K562 (cell line): ENCODE measurements around the gene SQOR. TPM values are rescaled to one million over a fixed set of nuclear protein-coding genes. Genes with fewer than 3 reads are reported as not detected.
A peak's percentile ranks its signal among the peaks of the same experiment; 100 is the strongest.

Experiments
- ATF7 ChIP-seq: fragments of 450-650 bp; IDR thresholded peaks from 2 replicates; pipeline ENCODE4 v1.7.1; 2014; ENCODE audit warnings: mild to moderate bottlenecking, moderate library complexity
- BCOR ChIP-seq: fragments of 450-650 bp; IDR thresholded peaks from 2 replicates; pipeline ENCODE4 v1.6.1; 2016
- BRF2 ChIP-seq: IDR thresholded peaks from 3 replicates; pipeline ENCODE4 v1.6.1; 2011; ENCODE audit warnings: borderline replicate concordance, mild to moderate bottlenecking; ENCODE audit not compliant: insufficient read length, insufficient read depth
- C11orf30 ChIP-seq: fragments of 450-650 bp; IDR thresholded peaks from 2 replicates; pipeline ENCODE4 v1.6.1; 2016; ENCODE audit warnings: low read depth, mild to moderate bottlenecking
- CHD7 ChIP-seq: fragments of 200-600 bp; sonication (generic); IDR thresholded peaks from one replicate; pipeline ENCODE4 v1.6.1; 2012; ENCODE audit warnings: mild to moderate bottlenecking, low read depth, low read length, inconsistent platforms
- MAFG ChIP-seq: fragments of 450-650 bp; conservative IDR thresholded peaks from 2 replicates; pipeline ENCODE4 v1.6.1; 2016; ENCODE audit warnings: missing genetic modification characterization, missing compliant biosample characterization
- NFE2 ChIP-seq: IDR thresholded peaks from 2 replicates; pipeline ENCODE4 v1.6.1; 2014; ENCODE audit warnings: antibody characterized with exemption, low read depth
- ZNF143 ChIP-seq: sonication (generic); formaldehyde crosslinking; IDR thresholded peaks from 2 replicates; pipeline ENCODE4 v1.9.0; 2022; ENCODE audit warnings: mild to moderate bottlenecking, missing genetic modification reagents
- polyA plus RNA-seq, 8 experiments: library from polyadenylated mRNA; depleted of rRNA in 4 of 8; stranded (reverse) in 5 of 8; unstranded in 3 of 8; fragments of >200 nt; fragmentation: Nextera tagmentation in 2 of 8; fragmentation: Illumina TruSeq in 1 of 8; extraction: Ambion mirVana in 2 of 8; extraction: Trizol in 1 of 8; gene quantifications; 2 replicates each; pipeline versions ENCODE4 v1.2.1 to v1.2.3, GENCODE V29; 2011 to 2014; ENCODE audit warnings: inconsistent platforms in 1 of 8, missing spikeins in 1 of 8
- total RNA-seq, 7 experiments: library from RNA; depleted of rRNA in 6 of 7; stranded (reverse); fragments of >200 nt in 6 of 7; fragmentation: Illumina TruSeq in 2 of 7; extraction: Trizol in 2 of 7; gene quantifications; 2 replicates each; pipeline versions ENCODE4 v1.2.1 to v1.2.3, GENCODE V29; 2011 to 2021; ENCODE audit warnings: low replicate concordance in 1 of 7
- TF ChIP-seq, protein P1 (sequence below): sonication (generic); formaldehyde crosslinking; IDR thresholded peaks from 2 replicates; pipeline ENCODE4 v1.8.0; 2022; ENCODE audit warnings: mild to moderate bottlenecking, missing genetic modification reagents

Gene SQOR
- total and polyA plus RNA-seq, 9 of the 15 experiments (the other 6 are each of a cell fraction or from before 2014, with no cell fraction given), result 0.32 to 1.6 (median 1.1) TPM

- no peak for TF ChIP-seq BRF2
- TF ChIP-seq C11orf30, result peak; percentile 93
- no peak for TF ChIP-seq MAFG (tag)
- TF ChIP-seq CHD7, result no peak
- TF ChIP-seq NFE2, result peak; percentile 49
- TF ChIP-seq ZNF143, result 0 out of 2 replicates have a peak, but pooled peaks have one; percentile 31
- peak; percentile 57; the same call in 1 of the 2 replicates for TF ChIP-seq BCOR
- peak; percentile 71 for TF ChIP-seq ATF7
- TF ChIP-seq, protein P1, sequence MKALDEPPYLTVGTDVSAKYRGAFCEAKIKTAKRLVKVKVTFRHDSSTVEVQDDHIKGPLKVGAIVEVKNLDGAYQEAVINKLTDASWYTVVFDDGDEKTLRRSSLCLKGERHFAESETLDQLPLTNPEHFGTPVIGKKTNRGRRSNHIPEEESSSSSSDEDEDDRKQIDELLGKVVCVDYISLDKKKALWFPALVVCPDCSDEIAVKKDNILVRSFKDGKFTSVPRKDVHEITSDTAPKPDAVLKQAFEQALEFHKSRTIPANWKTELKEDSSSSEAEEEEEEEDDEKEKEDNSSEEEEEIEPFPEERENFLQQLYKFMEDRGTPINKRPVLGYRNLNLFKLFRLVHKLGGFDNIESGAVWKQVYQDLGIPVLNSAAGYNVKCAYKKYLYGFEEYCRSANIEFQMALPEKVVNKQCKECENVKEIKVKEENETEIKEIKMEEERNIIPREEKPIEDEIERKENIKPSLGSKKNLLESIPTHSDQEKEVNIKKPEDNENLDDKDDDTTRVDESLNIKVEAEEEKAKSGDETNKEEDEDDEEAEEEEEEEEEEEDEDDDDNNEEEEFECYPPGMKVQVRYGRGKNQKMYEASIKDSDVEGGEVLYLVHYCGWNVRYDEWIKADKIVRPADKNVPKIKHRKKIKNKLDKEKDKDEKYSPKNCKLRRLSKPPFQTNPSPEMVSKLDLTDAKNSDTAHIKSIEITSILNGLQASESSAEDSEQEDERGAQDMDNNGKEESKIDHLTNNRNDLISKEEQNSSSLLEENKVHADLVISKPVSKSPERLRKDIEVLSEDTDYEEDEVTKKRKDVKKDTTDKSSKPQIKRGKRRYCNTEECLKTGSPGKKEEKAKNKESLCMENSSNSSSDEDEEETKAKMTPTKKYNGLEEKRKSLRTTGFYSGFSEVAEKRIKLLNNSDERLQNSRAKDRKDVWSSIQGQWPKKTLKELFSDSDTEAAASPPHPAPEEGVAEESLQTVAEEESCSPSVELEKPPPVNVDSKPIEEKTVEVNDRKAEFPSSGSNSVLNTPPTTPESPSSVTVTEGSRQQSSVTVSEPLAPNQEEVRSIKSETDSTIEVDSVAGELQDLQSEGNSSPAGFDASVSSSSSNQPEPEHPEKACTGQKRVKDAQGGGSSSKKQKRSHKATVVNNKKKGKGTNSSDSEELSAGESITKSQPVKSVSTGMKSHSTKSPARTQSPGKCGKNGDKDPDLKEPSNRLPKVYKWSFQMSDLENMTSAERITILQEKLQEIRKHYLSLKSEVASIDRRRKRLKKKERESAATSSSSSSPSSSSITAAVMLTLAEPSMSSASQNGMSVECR (CRISPR knock-in tag), result peak; percentile 92
These were observed 47.5 kb upstream of the SQOR start, which contains the start of gene BLOC1S6 (continued) for GRCh38 chr15:45587095-45587862.
